ENCODE results near the gene EBF4.

- TF ChIP-seq CTCF (IDR thresholded peaks at IDR 0.05): no peak
- no peak for TF ChIP-seq POLR2A (IDR thresholded peaks at IDR 0.05)
Measured at GRCh38 chr20:2801286-2801728, 108.7 kb downstream of the EBF4 start.

Data from right lobe of liver (tissue), 4 donors.